Measurements from ENCODE around the gene CBR3. TPM values are rescaled to one million over a fixed set of nuclear protein-coding genes. Genes with fewer than 3 reads are reported as not detected.
A peak's percentile ranks its signal among the peaks of the same experiment; 100 is the strongest.

The CBR3 gene
- total and polyA plus RNA-seq, 2 of the 13 experiments (the other 11 are each of a cell fraction or from before 2014, with no cell fraction given) = not detected

DNA sequence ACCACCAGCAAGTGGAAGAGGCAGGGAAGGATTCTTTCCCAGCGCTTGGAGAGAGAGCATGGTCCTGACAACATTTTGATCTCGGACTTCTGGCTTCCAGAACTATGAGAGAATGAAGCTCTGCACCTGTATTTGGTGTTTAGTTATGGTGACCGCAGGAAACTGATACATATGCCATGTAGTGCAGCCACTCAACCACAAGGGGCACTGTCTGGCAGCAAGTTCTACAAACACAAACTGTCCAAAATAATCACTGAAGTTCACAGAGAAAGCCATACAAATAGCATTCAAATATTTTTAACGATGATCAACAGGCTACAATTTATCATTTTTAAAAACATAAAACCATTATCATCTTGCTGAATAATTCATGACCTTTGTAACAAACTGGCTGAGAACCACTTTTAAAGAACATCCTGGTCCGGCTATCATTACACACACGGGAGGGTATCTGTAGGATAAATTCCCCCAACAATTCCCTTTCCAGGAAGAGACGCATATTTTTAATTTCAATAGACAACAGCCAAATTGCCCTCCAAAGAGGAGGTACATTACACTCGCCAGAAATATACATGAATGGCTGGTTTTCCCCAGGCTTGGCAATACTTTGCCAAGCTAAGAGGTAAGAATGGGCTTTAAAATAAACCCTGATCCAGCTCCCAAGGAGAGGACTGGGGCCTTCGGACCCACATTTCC is 9.2 kb upstream of the CBR3 start:
- Histone ChIP-seq H3K9ac (ENCODE audit: insufficient read depth, low read depth, low read length) (no peak overlapping the region), H3K9me3 (ENCODE audit: low read length) (no peaks in the 10 kb centered on the region), H3K36me3 (replicated peaks in 1 of 2; ENCODE audit: control insufficient read depth in 1 of 2, insufficient read depth in 2 of 2, low read length in 2 of 2) (no peaks in the 10 kb centered on the region), H3K4me3 (replicated peaks in 1 of 3; ENCODE audit: insufficient read depth in 1 of 3, low read depth in 2 of 3, low read length in 3 of 3) (no peak overlapping the region), H3K4me2 (ENCODE audit: low read depth, low read length) (no peak overlapping the region), H3K27me3 (ENCODE audit: control insufficient read depth in 1 of 2, insufficient read depth in 2 of 2, low read length in 2 of 2) (peaks cover 1 to 20% of the 10 kb centered on the region in 2 experiments; a peak in 2 of 5 replicates), H4K20me1 (ENCODE audit: insufficient read depth, low read length) (no peaks in the 10 kb centered on the region), H3K4me1 (ENCODE audit: insufficient read depth, low read length) (0 out of 2 replicates have a peak, but pooled peaks cover 5% of the 10 kb centered on the region), H3K27ac (ENCODE audit: extremely low read length, insufficient read depth, low read length) (no peak overlapping the region), H2AFZ (ENCODE audit: low read length) (no peak overlapping the region), H3K79me2 (ENCODE audit: insufficient read depth, low read length) (no peaks in the 10 kb centered on the region)
- intact Hi-C loops (cut with micrococcal nuclease; ENCODE audit: unreplicated experiment) (no loop called here), in situ Hi-C loops (cut with HindIII; ENCODE audit: extremely low pct_ligation_motif_present, low pct_unique_long_range_greater_than_20kb) (no loop called here)
- WGBS (ENCODE audit: low lambda C conversion rate) = 34% methylated on average over 7 of the region's 9 CpGs
- DNase-seq (ENCODE audit: low spot score) (peak; percentile 32), FAIRE-seq (peak; percentile 81), ATAC-seq (peak; percentile 64)
- BruUV-seq (replicated peaks) = no TSS peak
- POLR2A ChIA-PET = no interaction called here
- CTCF ChIA-PET (ENCODE audit: low intra/inter-chr PET ratio, low total read pairs) = interaction anchor here (1.2 kb wide), 1 partner anchor 16 kb away, joined by 5 read pairs; no protein-coding TSS in a partner anchor
- TF ChIP-seq ZNF292 (CRISPR knock-in tag; IDR thresholded peaks at IDR 0.05; ENCODE audit: borderline replicate concordance, low read depth) (no peak), MTF1 (CRISPR knock-in tag; IDR thresholded peaks at IDR 0.05) (no peak), SOX13 (IDR thresholded peaks at IDR 0.05) (no peak), SOX13 (CRISPR knock-in tag; conservative IDR thresholded peaks at IDR 0.05 in 1 of 2, IDR thresholded peaks at IDR 0.05 in 1 of 2) (no peak), YY1 (IDR thresholded peaks at IDR 0.05; ENCODE audit: insufficient read depth, insufficient replicate concordance, low read depth, low read length) (no peak), ZBTB44 (CRISPR knock-in tag; IDR thresholded peaks at IDR 0.05) (no peak), PBX2 (CRISPR knock-in tag; IDR thresholded peaks at IDR 0.05) (no peak), ZNF17 (CRISPR knock-in tag; IDR thresholded peaks at IDR 0.05) (no peak), ZNF746 (CRISPR knock-in tag; IDR thresholded peaks at IDR 0.05) (no peak), ZNF766 (CRISPR knock-in tag; IDR thresholded peaks at IDR 0.05; ENCODE audit: borderline replicate concordance) (no peak), ZNF34 (CRISPR knock-in tag; IDR thresholded peaks at IDR 0.05; ENCODE audit: borderline replicate concordance) (no peak)
- TF ChIP-seq, protein P1, sequence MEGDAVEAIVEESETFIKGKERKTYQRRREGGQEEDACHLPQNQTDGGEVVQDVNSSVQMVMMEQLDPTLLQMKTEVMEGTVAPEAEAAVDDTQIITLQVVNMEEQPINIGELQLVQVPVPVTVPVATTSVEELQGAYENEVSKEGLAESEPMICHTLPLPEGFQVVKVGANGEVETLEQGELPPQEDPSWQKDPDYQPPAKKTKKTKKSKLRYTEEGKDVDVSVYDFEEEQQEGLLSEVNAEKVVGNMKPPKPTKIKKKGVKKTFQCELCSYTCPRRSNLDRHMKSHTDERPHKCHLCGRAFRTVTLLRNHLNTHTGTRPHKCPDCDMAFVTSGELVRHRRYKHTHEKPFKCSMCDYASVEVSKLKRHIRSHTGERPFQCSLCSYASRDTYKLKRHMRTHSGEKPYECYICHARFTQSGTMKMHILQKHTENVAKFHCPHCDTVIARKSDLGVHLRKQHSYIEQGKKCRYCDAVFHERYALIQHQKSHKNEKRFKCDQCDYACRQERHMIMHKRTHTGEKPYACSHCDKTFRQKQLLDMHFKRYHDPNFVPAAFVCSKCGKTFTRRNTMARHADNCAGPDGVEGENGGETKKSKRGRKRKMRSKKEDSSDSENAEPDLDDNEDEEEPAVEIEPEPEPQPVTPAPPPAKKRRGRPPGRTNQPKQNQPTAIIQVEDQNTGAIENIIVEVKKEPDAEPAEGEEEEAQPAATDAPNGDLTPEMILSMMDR (CRISPR knock-in tag; IDR thresholded peaks at IDR 0.05) = peak; percentile 71
- TF ChIP-seq, protein P2, sequence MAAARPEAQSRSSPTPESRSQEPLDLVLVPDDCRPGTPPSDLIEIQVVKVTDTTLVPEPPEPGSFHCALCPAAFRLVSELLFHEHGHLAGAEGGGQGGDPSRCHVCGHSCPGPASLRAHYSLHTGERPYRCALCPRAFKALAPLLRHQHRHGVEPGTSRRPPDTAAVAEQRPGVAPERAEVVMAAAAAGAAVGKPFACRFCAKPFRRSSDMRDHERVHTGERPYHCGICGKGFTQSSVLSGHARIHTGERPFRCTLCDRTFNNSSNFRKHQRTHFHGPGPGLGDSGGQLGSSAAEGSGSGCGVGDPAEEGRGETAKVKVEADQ (CRISPR knock-in tag; IDR thresholded peaks at IDR 0.05; ENCODE audit: borderline replicate concordance) = no peak
- TF ChIP-seq, protein P3, sequence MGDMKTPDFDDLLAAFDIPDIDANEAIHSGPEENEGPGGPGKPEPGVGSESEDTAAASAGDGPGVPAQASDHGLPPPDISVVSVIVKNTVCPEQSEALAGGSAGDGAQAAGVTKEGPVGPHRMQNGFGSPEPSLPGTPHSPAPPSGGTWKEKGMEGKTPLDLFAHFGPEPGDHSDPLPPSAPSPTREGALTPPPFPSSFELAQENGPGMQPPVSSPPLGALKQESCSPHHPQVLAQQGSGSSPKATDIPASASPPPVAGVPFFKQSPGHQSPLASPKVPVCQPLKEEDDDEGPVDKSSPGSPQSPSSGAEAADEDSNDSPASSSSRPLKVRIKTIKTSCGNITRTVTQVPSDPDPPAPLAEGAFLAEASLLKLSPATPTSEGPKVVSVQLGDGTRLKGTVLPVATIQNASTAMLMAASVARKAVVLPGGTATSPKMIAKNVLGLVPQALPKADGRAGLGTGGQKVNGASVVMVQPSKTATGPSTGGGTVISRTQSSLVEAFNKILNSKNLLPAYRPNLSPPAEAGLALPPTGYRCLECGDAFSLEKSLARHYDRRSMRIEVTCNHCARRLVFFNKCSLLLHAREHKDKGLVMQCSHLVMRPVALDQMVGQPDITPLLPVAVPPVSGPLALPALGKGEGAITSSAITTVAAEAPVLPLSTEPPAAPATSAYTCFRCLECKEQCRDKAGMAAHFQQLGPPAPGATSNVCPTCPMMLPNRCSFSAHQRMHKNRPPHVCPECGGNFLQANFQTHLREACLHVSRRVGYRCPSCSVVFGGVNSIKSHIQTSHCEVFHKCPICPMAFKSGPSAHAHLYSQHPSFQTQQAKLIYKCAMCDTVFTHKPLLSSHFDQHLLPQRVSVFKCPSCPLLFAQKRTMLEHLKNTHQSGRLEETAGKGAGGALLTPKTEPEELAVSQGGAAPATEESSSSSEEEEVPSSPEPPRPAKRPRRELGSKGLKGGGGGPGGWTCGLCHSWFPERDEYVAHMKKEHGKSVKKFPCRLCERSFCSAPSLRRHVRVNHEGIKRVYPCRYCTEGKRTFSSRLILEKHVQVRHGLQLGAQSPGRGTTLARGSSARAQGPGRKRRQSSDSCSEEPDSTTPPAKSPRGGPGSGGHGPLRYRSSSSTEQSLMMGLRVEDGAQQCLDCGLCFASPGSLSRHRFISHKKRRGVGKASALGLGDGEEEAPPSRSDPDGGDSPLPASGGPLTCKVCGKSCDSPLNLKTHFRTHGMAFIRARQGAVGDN (CRISPR knock-in tag; IDR thresholded peaks at IDR 0.05) = no peak
